Keratinocyte (primary cell): ENCODE results near the gene GLRX5. TPM values are rescaled to one million over a fixed set of nuclear protein-coding genes. Genes with fewer than 3 reads are reported as not detected.

Source experiments
- DNase-seq: peaks from one replicate; pipeline ENCODE4 v3.0.0-alpha.2; 2011; ENCODE audit warnings: low read depth, missing footprints, low spot score
- FAIRE-seq: peaks from 2 replicates; lab custom pipeline; 2011; peaks lifted over from hg19 to GRCh38; lab: Jason Lieb, UNC
- H2AFZ ChIP-seq: 2 replicates; pipeline ENCODE4 v1.6.0; 2012; ENCODE audit warnings: low read length, control low read depth, inconsistent platforms; ENCODE audit not compliant: control insufficient read depth
- H3K27ac ChIP-seq: 2 replicates; pipeline ENCODE4 v1.5.1; 2011; ENCODE audit warnings: low read length; ENCODE audit not compliant: control insufficient read depth, insufficient read depth
- H3K27me3 ChIP-seq: 3 replicates; pipeline ENCODE4 v1.6.0; 2011; ENCODE audit warnings: low read length; ENCODE audit not compliant: control insufficient read depth, insufficient read depth; ENCODE audit errors: extremely low read depth
- H3K36me3 ChIP-seq, 2 experiments: 2 replicates in 1 of 2; 3 replicates in 1 of 2; pipeline ENCODE4 v1.5.1; 2011; ENCODE audit warnings: low read length in 2 of 2, mild to moderate bottlenecking in 1 of 2; ENCODE audit not compliant: control insufficient read depth in 2 of 2, insufficient read depth in 2 of 2; ENCODE audit errors: extremely low read depth in 1 of 2
- H3K4me1 ChIP-seq: 3 replicates; pipeline ENCODE4 v1.5.1; 2011; ENCODE audit warnings: low read length; ENCODE audit not compliant: control insufficient read depth, insufficient read depth; ENCODE audit errors: extremely low read depth
- H3K4me2 ChIP-seq: 3 replicates; pipeline ENCODE4 v1.6.0; 2011; ENCODE audit warnings: low read depth, low read length; ENCODE audit not compliant: control insufficient read depth, insufficient read depth; ENCODE audit errors: extremely low read depth
- H3K4me3 ChIP-seq, 3 experiments: fragments of 200-600 bp in 1 of 3; sonication (generic) in 1 of 3; 2 replicates in 2 of 3; 3 replicates in 1 of 3; pipeline ENCODE4 v1.5.1; 2011 to 2016; ENCODE audit warnings: low read length in 3 of 3, mild to moderate bottlenecking in 3 of 3, control low read depth in 2 of 3, inconsistent platforms in 1 of 3, low read depth in 1 of 3, mixed read lengths in 1 of 3, mixed run types in 1 of 3, moderate library complexity in 1 of 3; ENCODE audit not compliant: control insufficient read depth in 2 of 3, insufficient read depth in 2 of 3; ENCODE audit errors: extremely low read depth in 1 of 3
- H3K79me2 ChIP-seq: 2 replicates; pipeline ENCODE4 v1.6.0; 2012; ENCODE audit warnings: low read length; ENCODE audit not compliant: control insufficient read depth, insufficient read depth
- H3K9ac ChIP-seq: 3 replicates; pipeline ENCODE4 v1.6.0; 2011; ENCODE audit warnings: low read length; ENCODE audit not compliant: control insufficient read depth, insufficient read depth; ENCODE audit errors: extremely low read depth
- H3K9me1 ChIP-seq: 3 replicates; pipeline ENCODE4 v1.6.0; 2011; ENCODE audit warnings: low read length; ENCODE audit not compliant: control insufficient read depth, insufficient read depth; ENCODE audit errors: extremely low read depth
- H3K9me3 ChIP-seq: 2 replicates; pipeline ENCODE4 v1.5.1; 2012; ENCODE audit warnings: low read depth, low read length; ENCODE audit not compliant: control insufficient read depth
- H4K20me1 ChIP-seq: 3 replicates; pipeline ENCODE4 v1.6.0; 2011; ENCODE audit warnings: low read length; ENCODE audit not compliant: control insufficient read depth, insufficient read depth; ENCODE audit errors: extremely low read depth
- EZH2 ChIP-seq: IDR thresholded peaks from one replicate; pipeline ENCODE4 v1.6.1; 2012; ENCODE audit warnings: inconsistent platforms, mild to moderate bottlenecking, low read length, moderate library complexity
- dilution Hi-C: fragments of 300-500 bp; cut with MboI; formaldehyde crosslinking; loops from one replicate; pipeline ENCODE4 v1.7.0; 2020; ENCODE audit warnings: low sequenced_read_pairs; ENCODE audit not compliant: extremely low pct_ligation_motif_present
- polyA plus RNA-seq, 5 experiments: library from polyadenylated mRNA; depleted of rRNA in 3 of 5; stranded (reverse) in 3 of 5; stranded (forward) in 1 of 5; unstranded in 1 of 5; fragments of >200 nt; gene quantifications; 1 replicate in 1 of 5; 2 replicates in 3 of 5; 3 replicates in 1 of 5; pipeline versions ENCODE4 v1.2.1 to v1.2.3, GENCODE V29; 2011 to 2012; ENCODE audit warnings: missing spikeins in 2 of 5, low read depth in 1 of 5, low replicate concordance in 1 of 5
- TF ChIP-seq, protein P1 (sequence below), 3 experiments: IDR thresholded peaks in 1 of 3; conservative IDR thresholded peaks in 1 of 3; optimal IDR thresholded peaks in 1 of 3; 2 replicates in 2 of 3; 3 replicates in 1 of 3; pipeline versions ENCODE3 to v1.5.1; 2011; ENCODE audit warnings: low read length in 3 of 3, mild to moderate bottlenecking in 3 of 3, moderate library complexity in 2 of 3, control low read depth in 1 of 3, inconsistent platforms in 1 of 3; ENCODE audit not compliant: insufficient read depth in 2 of 3; ENCODE audit errors: extremely low read depth in 1 of 3

The GLRX5 gene
- polyA plus RNA-seq, 1 donor (not counting 4 experiments of a cell fraction or from before 2014, with no cell fraction given), result 60.9 TPM

DNA sequence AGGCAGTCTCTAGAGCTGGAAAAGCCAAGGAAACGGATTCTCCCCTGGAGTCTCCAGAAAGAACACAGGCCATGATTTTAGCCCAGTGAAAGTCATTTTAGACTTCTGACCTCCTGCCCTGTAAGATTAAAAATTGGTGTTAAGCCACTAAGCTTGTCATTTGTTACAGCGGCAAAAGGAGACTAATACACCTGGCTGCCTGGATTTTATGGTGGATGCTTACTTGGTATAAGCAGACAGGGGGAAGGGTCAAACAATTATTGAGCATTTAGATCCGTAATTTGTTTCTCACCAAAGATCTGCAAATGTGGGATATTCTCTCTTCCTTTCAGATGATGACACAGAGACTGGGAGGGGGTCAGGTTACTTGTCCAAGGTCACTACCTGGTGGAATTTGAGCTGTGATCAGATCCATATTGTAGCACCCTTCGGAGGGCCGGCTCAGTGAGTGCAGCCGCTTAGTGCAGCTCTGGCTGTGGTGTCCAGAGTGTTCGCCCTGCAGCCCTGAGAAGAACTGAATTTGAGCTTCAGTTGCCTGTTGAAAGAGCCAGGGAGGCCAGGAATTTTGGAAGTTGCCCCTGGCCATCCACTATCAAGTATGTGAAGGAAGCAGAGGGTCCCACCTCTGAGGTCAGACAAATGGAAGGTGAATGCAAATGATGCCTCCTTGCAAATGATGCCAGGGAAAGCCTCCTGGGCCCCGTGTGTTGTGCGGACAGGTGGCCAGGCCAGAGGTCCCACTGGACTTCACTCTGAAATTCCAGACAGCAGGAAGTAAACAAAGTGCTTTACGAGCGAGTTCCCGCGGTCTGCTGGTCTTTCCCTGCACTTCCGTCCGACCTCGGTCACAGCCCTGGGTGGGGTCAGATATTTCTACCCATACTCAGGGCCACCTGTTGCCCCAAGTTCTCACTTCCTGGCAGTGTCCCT is 15.1 kb downstream of the GLRX5 start:
- FAIRE-seq, result no peak
- dilution Hi-C loops, result loop anchor here (25.0 kb wide), 1 partner anchor 412 kb away; no protein-coding TSS in a partner anchor
- H3K36me3 ChIP-seq, result no peaks in the 10 kb centered on the region

DNA sequence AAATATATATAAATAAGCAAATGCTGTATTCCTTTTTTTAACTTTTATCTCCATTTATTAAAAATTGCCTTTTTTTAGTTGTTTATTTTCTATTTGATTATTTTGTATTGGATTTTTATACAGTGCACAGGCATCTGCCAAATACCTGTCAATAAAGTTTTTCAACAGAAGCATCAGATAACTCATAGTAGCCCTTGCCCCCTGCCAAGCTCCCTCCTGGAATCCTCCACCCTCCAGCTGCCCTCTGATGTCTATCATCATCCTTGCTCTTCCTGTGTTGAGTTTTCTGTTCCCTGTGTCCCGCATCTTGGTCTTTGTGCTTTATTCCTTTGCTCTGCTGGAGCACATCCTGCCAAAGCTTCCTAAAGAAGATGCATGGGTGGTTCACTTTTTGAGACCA is 16.6 kb downstream of the GLRX5 start:
- no peak overlapping the region for H2AFZ ChIP-seq
- no peak overlapping the region for H3K4me2 ChIP-seq
- no peaks in the 10 kb centered on the region for H4K20me1 ChIP-seq
- no peak for FAIRE-seq
- no peak for TF ChIP-seq EZH2
- TF ChIP-seq, protein P1, sequence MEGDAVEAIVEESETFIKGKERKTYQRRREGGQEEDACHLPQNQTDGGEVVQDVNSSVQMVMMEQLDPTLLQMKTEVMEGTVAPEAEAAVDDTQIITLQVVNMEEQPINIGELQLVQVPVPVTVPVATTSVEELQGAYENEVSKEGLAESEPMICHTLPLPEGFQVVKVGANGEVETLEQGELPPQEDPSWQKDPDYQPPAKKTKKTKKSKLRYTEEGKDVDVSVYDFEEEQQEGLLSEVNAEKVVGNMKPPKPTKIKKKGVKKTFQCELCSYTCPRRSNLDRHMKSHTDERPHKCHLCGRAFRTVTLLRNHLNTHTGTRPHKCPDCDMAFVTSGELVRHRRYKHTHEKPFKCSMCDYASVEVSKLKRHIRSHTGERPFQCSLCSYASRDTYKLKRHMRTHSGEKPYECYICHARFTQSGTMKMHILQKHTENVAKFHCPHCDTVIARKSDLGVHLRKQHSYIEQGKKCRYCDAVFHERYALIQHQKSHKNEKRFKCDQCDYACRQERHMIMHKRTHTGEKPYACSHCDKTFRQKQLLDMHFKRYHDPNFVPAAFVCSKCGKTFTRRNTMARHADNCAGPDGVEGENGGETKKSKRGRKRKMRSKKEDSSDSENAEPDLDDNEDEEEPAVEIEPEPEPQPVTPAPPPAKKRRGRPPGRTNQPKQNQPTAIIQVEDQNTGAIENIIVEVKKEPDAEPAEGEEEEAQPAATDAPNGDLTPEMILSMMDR (optimal IDR thresholded peaks at IDR 0.05 in 1 of 3, IDR thresholded peaks at IDR 0.05 in 1 of 3, conservative IDR thresholded peaks at IDR 0.05 in 1 of 3; ENCODE audit: extremely low read depth in 1 of 3, insufficient read depth in 2 of 3, low read length in 3 of 3), result no peak
- no peak overlapping the region for H3K27ac ChIP-seq
- no peaks in the 10 kb centered on the region for H3K79me2 ChIP-seq
- DNase-seq, result no peak
- H3K9ac ChIP-seq, result no peak overlapping the region
- H3K27me3 ChIP-seq, result no peaks in the 10 kb centered on the region
- no peaks in the 10 kb centered on the region for H3K36me3 ChIP-seq
- H3K9me3 ChIP-seq, result no peaks in the 10 kb centered on the region
- H3K4me3 ChIP-seq, result no peak overlapping the region
- peaks cover 3% of the 10 kb centered on the region for H3K9me1 ChIP-seq
- peaks cover 12% of the 10 kb centered on the region for H3K4me1 ChIP-seq
- dilution Hi-C loops, result loop anchor here (25.0 kb wide), 1 partner anchor 411 kb away; no protein-coding TSS in a partner anchor

More for the DNA sequence above, 15.1 kb downstream of the GLRX5 start:
- no peaks in the 10 kb centered on the region for H3K27me3 ChIP-seq
- peaks cover 21% of the 10 kb centered on the region for H3K4me1 ChIP-seq
- no peaks in the 10 kb centered on the region for H3K79me2 ChIP-seq
- no peak for DNase-seq
- no peak overlapping the region for H2AFZ ChIP-seq
- H3K9me3 ChIP-seq, result peaks cover 4% of the 10 kb centered on the region
- no peak overlapping the region for H3K27ac ChIP-seq
- H3K9ac ChIP-seq, result no peak overlapping the region
- H3K4me3 ChIP-seq, result no peak overlapping the region
- no peak overlapping the region for H3K4me2 ChIP-seq
- H4K20me1 ChIP-seq, result no peaks in the 10 kb centered on the region
- peaks cover 3% of the 10 kb centered on the region for H3K9me1 ChIP-seq
- TF ChIP-seq EZH2, result no peak
- TF ChIP-seq, protein P1 (optimal IDR thresholded peaks at IDR 0.05 in 1 of 3, IDR thresholded peaks at IDR 0.05 in 1 of 3, conservative IDR thresholded peaks at IDR 0.05 in 1 of 3; ENCODE audit: extremely low read depth in 1 of 3, insufficient read depth in 2 of 3, low read length in 3 of 3), result no peak
